ENCODE data around the gene GAGE12J.
"Not testable (repeated sequence)": the region's sequence is repeated elsewhere in the genome, so short reads cannot be mapped to it uniquely, and the experiment has no call there.

The GAGE12J gene

DNA sequence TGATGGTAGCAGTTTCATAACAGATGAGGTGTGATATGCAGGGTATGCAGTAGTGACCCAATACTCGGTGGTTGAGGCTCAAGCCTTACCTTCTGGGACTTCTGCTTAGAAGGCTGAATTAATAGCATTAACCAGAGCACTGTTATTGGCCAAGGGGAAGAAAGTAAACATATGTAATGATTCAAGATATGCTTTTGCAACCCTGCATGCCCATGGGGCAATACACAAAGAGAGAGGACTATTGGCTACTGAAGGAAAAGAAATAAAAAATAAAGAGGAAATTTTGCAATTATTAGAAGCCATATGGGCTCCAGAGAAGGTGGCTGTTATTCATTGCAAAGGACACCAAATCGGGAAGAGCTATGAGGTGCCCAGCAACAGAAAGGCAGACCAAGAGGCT lies 9.7 kb upstream of the GAGE12J start:
- DNase-seq, result no peak

GRCh38 chrX:49316085-49316484 lies 5.8 kb upstream of the GAGE12J start:
- no peak for DNase-seq

GRCh38 chrX:49322266-49322665 lies 429 bp downstream of the GAGE12J start:
- DNase-seq, result not testable (repeated sequence)

- DNase-seq, result not testable (repeated sequence)
Observed at GRCh38 chrX:49323735-49324134, 1.9 kb downstream of the GAGE12J start.

- not testable (repeated sequence) for DNase-seq
Observed at GRCh38 chrX:49330421-49330820, 8.6 kb downstream of the GAGE12J start.

DNA sequence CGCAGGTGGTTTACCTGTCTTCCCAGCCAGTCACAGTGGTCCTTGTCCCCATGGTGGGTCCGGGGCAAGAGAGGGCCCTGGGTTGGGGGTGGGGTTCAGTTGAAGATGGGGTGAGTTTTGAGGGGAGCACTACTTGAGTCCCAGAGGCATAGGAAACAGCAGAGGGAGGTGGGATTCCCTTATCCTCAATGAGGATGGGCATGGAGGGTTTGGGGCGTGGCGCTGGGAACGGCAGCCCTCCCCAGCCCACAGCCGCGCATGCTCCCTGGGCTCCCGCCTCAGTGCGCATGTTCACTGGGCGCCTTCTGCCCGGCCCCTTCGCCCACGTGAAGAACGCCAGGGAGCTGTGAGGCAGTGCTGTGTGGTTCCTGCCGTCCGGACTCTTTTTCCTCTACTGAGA lies 9.4 kb downstream of the GAGE12J start, which contains the start of gene GAGE13:
TSS of gene GAGE13 (plus strand) at position 301 of the 400 bp plus-strand sequence. CDS start 1,156 bp downstream, outside the sequence.
- not testable (repeated sequence) for DNase-seq

GRCh38 chrX:49331841-49332240 lies 10.0 kb downstream of the GAGE12J start:
- DNase-seq, result not testable (repeated sequence)

- not testable (repeated sequence) for DNase-seq
Observed at GRCh38 chrX:49341449-49341848, 19.6 kb downstream of the GAGE12J start.

GRCh38 chrX:49344496-49345175 lies 22.8 kb downstream of the GAGE12J start:
- not testable (repeated sequence) for DNase-seq

DNA sequence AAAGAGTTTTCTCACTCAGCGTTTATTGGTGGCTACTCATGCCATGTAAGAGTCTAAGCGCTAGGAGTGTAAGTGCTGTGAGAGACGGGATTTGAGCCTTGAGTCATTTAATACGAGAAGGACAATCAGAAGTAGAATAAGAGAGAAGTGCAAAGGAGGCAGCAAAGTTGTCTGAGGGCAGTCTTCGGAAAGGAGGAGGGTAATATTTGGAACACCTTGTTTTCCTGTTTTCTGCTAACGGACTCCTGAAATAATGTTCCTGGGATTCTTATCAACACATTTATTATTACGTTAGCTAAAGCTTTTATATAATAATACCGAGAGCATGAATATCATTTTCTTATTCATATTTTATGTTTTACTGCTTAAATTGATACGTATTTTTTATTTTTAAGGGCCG lies 23.6 kb downstream of the GAGE12J start:
- DNase-seq, result not testable (repeated sequence)

GRCh38 chrX:49346150-49346549 lies 24.3 kb downstream of the GAGE12J start:
- not testable (repeated sequence) for DNase-seq

Measured in femur (tissue), 1 donor.